ELF-1 (cell line): ENCODE data around the gene CYP2C19.
"Not testable (repeated sequence)": the region's sequence is repeated elsewhere in the genome, so short reads cannot be mapped to it uniquely, and the experiment has no call there.

Source experiments
- DNase-seq: peaks from one replicate; pipeline ENCODE4 v3.0.0-alpha.2; 2016; ENCODE audit warnings: low read depth, low spot score

Gene CYP2C19

GRCh38 chr10:94879214-94879613 lies 116.7 kb downstream of the CYP2C19 start:
- DNase-seq, result no peak

- no peak for DNase-seq
Measured at GRCh38 chr10:94889123-94889522, 126.6 kb downstream of the CYP2C19 start.

- DNase-seq, result peak; percentile 9
Measured at GRCh38 chr10:94890264-94891022, 128.0 kb downstream of the CYP2C19 start.

GRCh38 chr10:94898414-94898813 lies 135.9 kb downstream of the CYP2C19 start:
- not testable (repeated sequence) for DNase-seq

GRCh38 chr10:94902080-94902479 lies 139.6 kb downstream of the CYP2C19 start:
- DNase-seq, result no peak

- no peak for DNase-seq
Measured at GRCh38 chr10:94902570-94902969, 140.1 kb downstream of the CYP2C19 start.
